WERI-Rb-1 (cell line): ENCODE measurements around the gene RPL10A.

Experiments
- DNase-seq: peaks from one replicate; pipeline ENCODE4 v3.0.0-alpha.2; 2020
- H3K27ac ChIP-seq: fragments of 250-450 bp; sonication (Bioruptor Pico); 2 replicates; pipeline ENCODE4 v1.5.1; 2020; ENCODE audit warnings: mild to moderate bottlenecking, moderate library complexity
- H3K27me3 ChIP-seq: fragments of 250-450 bp; sonication (Bioruptor Pico); 2 replicates; pipeline ENCODE4 v1.5.1; 2021; ENCODE audit warnings: mild to moderate bottlenecking, low read depth, moderate library complexity; ENCODE audit not compliant: insufficient read depth, severe bottlenecking
- H3K36me3 ChIP-seq: fragments of 250-450 bp; sonication (Bioruptor Pico); 2 replicates; pipeline ENCODE4 v1.5.1; 2020; ENCODE audit warnings: mild to moderate bottlenecking, moderate library complexity
- H3K4me3 ChIP-seq: 2 replicates; pipeline ENCODE4 v1.5.1; 2011; ENCODE audit warnings: low read depth, mild to moderate bottlenecking, control low read depth, low read length
- H3K9me3 ChIP-seq: fragments of 250-450 bp; sonication (Bioruptor Pico); 2 replicates; pipeline ENCODE4 v1.5.1; 2021; ENCODE audit warnings: mild to moderate bottlenecking, moderate library complexity; ENCODE audit not compliant: severe bottlenecking
- CTCF ChIP-seq: IDR thresholded peaks from 2 replicates; pipeline ENCODE4 v1.5.1; 2011; ENCODE audit warnings: low read depth, mild to moderate bottlenecking, control low read depth, inconsistent platforms, low read length

The RPL10A gene

GRCh38 chr6:35508027-35508426, 39.8 kb downstream of the RPL10A start:
- Histone ChIP-seq H3K9me3 (no peaks in the 10 kb centered on the region), H3K27me3 (no peaks in the 10 kb centered on the region), H3K36me3 (peaks cover 83% of the 10 kb centered on the region), H3K27ac (peak overlapping the region; percentile 23; the same call in 1 of the 2 replicates), H3K4me3 (no peak overlapping the region)
- TF ChIP-seq CTCF, result no peak
- no peak for DNase-seq

GRCh38 chr6:35508542-35508941, 40.3 kb downstream of the RPL10A start:
- H3K9me3 ChIP-seq, result no peaks in the 10 kb centered on the region
- H3K27me3 ChIP-seq, result no peaks in the 10 kb centered on the region
- TF ChIP-seq CTCF, result no peak
- DNase-seq, result no peak
- H3K36me3 ChIP-seq, result peaks cover 78% of the 10 kb centered on the region
- no peak overlapping the region for H3K27ac ChIP-seq
- H3K4me3 ChIP-seq, result no peak overlapping the region

- peak overlapping the region; percentile 87 for H3K4me3 ChIP-seq
- TF ChIP-seq CTCF, result no peak
- no peaks in the 10 kb centered on the region for H3K9me3 ChIP-seq
- no peak for DNase-seq
- H3K27me3 ChIP-seq, result no peaks in the 10 kb centered on the region
- peak overlapping the region; percentile 93 for H3K27ac ChIP-seq
- peaks cover 53% of the 10 kb centered on the region for H3K36me3 ChIP-seq
Measured at GRCh38 chr6:35510916-35511561, 42.8 kb downstream of the RPL10A start.

GRCh38 chr6:35511562-35511941, 43.4 kb downstream of the RPL10A start:
- no peak for DNase-seq
- Histone ChIP-seq H3K4me3 (peak overlapping the region; percentile 87), H3K36me3 (peaks cover 48% of the 10 kb centered on the region), H3K27me3 (no peaks in the 10 kb centered on the region), H3K27ac (peak overlapping the region; percentile 93), H3K9me3 (no peaks in the 10 kb centered on the region)
- no peak for TF ChIP-seq CTCF

- Histone ChIP-seq H3K27ac (peak overlapping the region; percentile 93), H3K4me3 (peak overlapping the region; percentile 87), H3K9me3 (no peaks in the 10 kb centered on the region), H3K27me3 (no peaks in the 10 kb centered on the region), H3K36me3 (peaks cover 44% of the 10 kb centered on the region)
- peak; percentile 86 for DNase-seq
- TF ChIP-seq CTCF, result no peak
Measured at GRCh38 chr6:35512006-35512405, 43.8 kb downstream of the RPL10A start.

- peak; percentile 98 for DNase-seq
- H3K9me3 ChIP-seq, result no peaks in the 10 kb centered on the region
- H3K36me3 ChIP-seq, result peaks cover 36% of the 10 kb centered on the region
- peak within 1 kb of the TSS; percentile 93 for H3K27ac ChIP-seq
- no peak for TF ChIP-seq CTCF
- no peaks in the 10 kb centered on the region for H3K27me3 ChIP-seq
- H3K4me3 ChIP-seq, result peak within 1 kb of the TSS; percentile 87
Measured at GRCh38 chr6:35512740-35513139, 44.5 kb downstream of the RPL10A start, which contains the start of gene TULP1. Gene TULP1, minus strand, starts transcription at chr6:35512896. Its CDS starts 38 bp downstream, at chr6:35512858.
